GM19240 (cell line): ENCODE results near the gene SLC30A9.

Source experiments
- DNase-seq: peaks from one replicate; pipeline ENCODE4 v3.0.0; 2011; ENCODE audit warnings: low spot score; ENCODE audit not compliant: insufficient read length

Gene SLC30A9

DNA sequence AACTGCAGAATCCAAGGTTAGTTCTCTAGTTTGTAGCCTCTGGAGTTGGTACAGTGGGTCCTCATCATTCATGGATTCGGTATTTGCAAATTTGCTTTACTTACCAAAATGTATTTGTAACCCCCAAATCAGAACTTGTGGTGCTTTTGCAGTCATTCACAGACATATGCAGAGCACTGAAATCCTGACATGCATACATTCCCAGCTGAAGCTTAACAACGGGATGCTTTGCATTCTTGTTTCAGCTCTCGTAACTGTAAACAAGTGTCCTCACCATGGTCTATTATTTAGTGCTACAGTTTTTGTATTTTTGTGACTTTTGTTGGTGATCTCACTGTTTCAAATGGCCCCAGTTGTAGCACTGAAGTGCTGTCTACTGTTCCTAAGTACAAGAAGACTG, 146.0 kb downstream of the SLC30A9 start:
- DNase-seq: no peak
